HG03139 (cell line): ENCODE results near the gene EXOC4.

Source experiments
- ATAC-seq: cut with Tn5 transposase; IDR thresholded peaks from one replicate; pipeline ENCODE4 v1.9.1; 2021; ENCODE audit not compliant: unreplicated experiment

Gene EXOC4

GRCh38 chr7:134086998-134087735, 834.3 kb downstream of the EXOC4 start:
- no peak for ATAC-seq

DNA sequence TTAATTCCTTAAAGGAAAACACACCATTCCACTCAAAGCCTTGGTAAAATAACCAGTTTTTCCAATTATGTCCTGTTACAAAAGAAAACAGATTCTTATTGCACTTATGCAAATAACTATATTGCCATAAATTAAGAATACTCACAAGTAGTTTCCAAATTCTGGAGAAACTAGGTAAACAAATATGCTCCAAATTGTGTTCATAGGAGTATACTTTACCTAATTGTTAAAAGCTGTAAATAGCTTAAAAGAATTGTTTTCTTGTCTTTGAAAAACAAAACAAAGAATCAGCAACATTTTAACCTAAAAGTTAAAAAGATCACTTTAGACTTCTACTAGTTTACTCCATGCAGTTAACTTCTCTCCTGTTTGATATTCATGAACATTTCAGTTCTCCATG, 835.3 kb downstream of the EXOC4 start:
- no peak for ATAC-seq

- ATAC-seq: no peak
These were observed 836.6 kb downstream of the EXOC4 start for GRCh38 chr7:134089446-134089845.

- ATAC-seq: no peak
These were observed 845.2 kb downstream of the EXOC4 start for GRCh38 chr7:134098072-134098471.

DNA sequence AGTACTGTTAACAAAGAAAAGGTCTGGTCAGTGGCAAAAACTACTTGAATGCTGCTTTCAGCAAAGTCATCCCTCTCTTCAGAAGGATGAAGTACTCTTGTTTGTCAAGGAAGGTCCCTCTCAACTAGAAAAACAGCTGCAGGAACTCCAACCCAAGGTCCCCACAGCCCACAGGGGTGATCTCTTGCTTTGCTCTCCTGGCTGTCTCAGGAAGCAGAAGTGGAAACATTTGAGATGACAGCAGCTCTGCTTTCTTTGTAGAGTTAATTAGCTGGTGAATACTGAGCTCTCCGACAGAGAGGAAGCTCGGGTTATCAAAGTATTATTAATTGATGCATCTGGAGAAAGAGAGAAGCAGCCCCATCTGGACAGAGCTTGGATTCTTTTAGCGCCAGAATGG, 848.8 kb downstream of the EXOC4 start:
- ATAC-seq: no peak

DNA sequence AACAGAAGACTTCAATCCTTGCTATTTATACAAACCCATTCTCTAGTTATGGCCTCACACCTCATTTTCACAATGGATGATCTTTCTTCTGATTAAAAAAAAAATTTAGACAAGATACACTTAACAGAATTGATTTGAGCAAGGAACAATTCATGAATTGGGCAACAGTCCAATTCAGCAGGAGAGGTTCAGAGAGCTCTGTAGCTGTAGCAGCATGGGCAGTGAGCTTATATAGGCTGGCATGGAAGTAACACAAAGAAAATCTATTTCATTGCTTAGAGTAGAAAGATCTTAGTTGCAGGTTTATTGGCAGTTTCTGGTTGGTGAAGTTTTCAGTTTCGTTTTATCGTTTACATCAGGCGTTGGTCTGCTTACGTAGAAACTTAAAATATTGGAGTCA, 851.3 kb downstream of the EXOC4 start:
- no peak for ATAC-seq

GRCh38 chr7:134105841-134106240, 853.0 kb downstream of the EXOC4 start:
- no peak for ATAC-seq

DNA sequence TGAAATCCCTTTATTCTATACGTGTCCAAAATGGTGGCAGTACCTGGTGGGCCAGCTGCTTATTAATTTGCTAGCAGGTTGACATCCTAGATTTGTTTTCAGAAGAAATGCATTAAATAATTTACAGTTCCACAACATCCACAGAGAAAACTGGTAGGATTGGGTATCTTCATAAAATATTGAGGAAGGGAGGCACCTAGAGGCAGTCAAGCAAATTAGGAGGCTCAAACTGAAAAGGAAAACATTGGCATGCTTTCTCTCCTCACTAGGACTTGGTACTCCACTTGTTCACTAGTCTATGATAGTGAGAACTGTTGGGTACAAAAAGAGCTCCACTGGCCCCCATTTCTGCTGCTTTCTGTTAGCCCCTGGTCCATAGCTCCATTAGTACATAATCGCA, 855.9 kb downstream of the EXOC4 start:
- no peak for ATAC-seq

DNA sequence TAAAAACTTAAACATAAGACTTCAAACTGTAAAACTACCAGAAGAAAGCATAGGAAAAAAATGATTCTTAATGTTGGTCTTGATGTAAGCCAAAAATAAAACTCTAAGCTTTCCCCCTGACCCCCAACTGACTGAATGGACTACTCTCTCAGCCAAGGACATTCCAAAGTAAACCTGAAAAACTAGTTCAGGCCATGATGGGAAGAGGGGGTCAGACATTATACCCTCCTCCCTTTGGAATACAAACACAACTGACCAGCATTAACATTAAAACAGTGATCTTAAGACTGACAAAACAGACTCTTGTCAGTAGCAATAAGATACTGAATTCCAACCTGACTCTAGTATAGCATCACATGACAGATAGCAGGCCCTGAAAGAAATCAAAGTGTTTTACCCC, 860.8 kb downstream of the EXOC4 start:
- ATAC-seq: no peak

- ATAC-seq: no peak
These were observed 862.1 kb downstream of the EXOC4 start for GRCh38 chr7:134114992-134115391.
